ENCODE data around the gene B3GAT1.

The B3GAT1 gene

DNA sequence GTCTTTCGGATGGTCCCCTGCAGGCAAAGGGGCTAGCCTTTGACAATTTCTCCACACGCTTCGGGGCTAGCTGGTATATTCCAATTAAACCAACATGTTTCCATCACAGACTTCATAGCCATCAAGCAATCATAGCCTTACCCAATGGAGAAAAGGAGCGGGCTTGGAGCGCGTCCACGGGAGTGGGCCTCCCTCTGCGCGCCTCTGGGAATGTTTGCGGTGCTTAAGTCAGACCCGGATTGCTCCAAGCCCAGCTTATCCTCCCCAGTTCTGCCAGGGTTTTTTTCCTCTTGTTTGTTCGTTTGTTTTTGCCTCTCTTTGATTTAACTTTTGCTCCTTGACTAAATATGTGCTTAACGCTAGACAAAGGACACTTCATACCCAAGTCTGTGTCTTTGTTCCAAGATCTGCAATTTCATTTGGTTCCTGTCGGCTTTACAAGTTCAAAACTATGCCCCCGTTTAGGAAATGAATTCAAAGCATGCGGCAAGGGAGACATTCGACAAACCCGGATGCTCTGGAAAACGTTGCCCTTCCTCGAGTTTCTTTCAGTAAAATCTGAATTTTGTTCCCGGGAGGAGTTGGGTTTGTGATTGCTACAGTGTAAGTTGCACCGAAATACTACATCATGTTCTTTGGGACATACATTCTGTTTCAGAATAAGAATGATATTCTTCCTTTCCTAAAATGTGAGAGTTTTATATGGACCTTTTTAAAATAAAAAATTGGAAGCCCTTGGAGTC, 81.3 kb downstream of the B3GAT1 start:
- no peak for DNase-seq

All from stimulated activated CD8-positive, alpha-beta memory T cell treated with anti-CD3 and anti-CD28 coated beads, Interleukin-4, amount 100 ng/mL, for 48 hours (primary cell).